SK-N-SH treated with all-trans-retinoic acid at 6 μM for 48 hours (cell line): ENCODE measurements around the gene DNAH8.

Source experiments
- CSDC2 ChIP-seq: fragments of 250-450 bp; sonication (Bioruptor Pico); IDR thresholded peaks from 2 replicates; pipeline ENCODE4 v1.5.0; 2020; ENCODE audit warnings: mild to moderate bottlenecking, moderate library complexity
- GLIS3 ChIP-seq: fragments of 250-450 bp; sonication (Bioruptor Pico); IDR thresholded peaks from 2 replicates; pipeline ENCODE4 v1.5.0; 2020; ENCODE audit warnings: mild to moderate bottlenecking, moderate library complexity
- POU6F1 ChIP-seq: fragments of 250-450 bp; sonication (Bioruptor Pico); IDR thresholded peaks from 2 replicates; pipeline ENCODE4 v1.8.0; 2021; ENCODE audit warnings: low read depth, mild to moderate bottlenecking, moderate library complexity, borderline replicate concordance
- SNAI2 ChIP-seq: fragments of 250-450 bp; sonication (Bioruptor Pico); IDR thresholded peaks from 2 replicates; pipeline ENCODE4 v1.5.0; 2020; ENCODE audit warnings: mild to moderate bottlenecking, moderate library complexity
- TCF4 ChIP-seq: fragments of 250-450 bp; sonication (Bioruptor Pico); IDR thresholded peaks from 2 replicates; pipeline ENCODE4 v1.8.0; 2021; ENCODE audit warnings: mild to moderate bottlenecking, moderate library complexity, borderline replicate concordance
- ZFP3 ChIP-seq: fragments of 250-450 bp; sonication (Bioruptor Pico); IDR thresholded peaks from 2 replicates; pipeline ENCODE4 v1.5.0; 2020; ENCODE audit warnings: mild to moderate bottlenecking, moderate library complexity
- ZNF565 ChIP-seq: fragments of 450-650 bp; formaldehyde crosslinking; conservative IDR thresholded peaks from 2 replicates; pipeline ENCODE4 v1.5.0; 2020; ENCODE audit warnings: low read depth, mild to moderate bottlenecking, moderate library complexity
- ZNF70 ChIP-seq: fragments of 450-650 bp; formaldehyde crosslinking; IDR thresholded peaks from 2 replicates; pipeline ENCODE4 v1.5.0; 2020; ENCODE audit warnings: mild to moderate bottlenecking, moderate library complexity

- TF ChIP-seq CSDC2 (CRISPR knock-in tag) (no peak), ZNF70 (no peak), ZFP3 (CRISPR knock-in tag) (no peak), POU6F1 (CRISPR knock-in tag) (no peak), ZNF565 (CRISPR knock-in tag) (no peak), TCF4 (CRISPR knock-in tag) (no peak), GLIS3 (CRISPR knock-in tag) (no peak), SNAI2 (CRISPR knock-in tag) (no peak)
Observed at GRCh38 chr6:38867726-38868125, 152.6 kb downstream of the DNAH8 start.
